GM12892 (cell line): Measurements from ENCODE around the gene TRIM72.

ENCODE experiments used
- POLR2A ChIP-seq: IDR thresholded peaks from 2 replicates; pipeline ENCODE4 v1.6.1; 2011; ENCODE audit warnings: low read depth, low read length, control low read depth
- POLR2AphosphoS5 ChIP-seq: IDR thresholded peaks from 2 replicates; pipeline ENCODE4 v1.6.1; 2011; ENCODE audit warnings: low read depth, low read length, control low read depth
- TAF1 ChIP-seq: IDR thresholded peaks from 2 replicates; pipeline ENCODE4 v1.6.1; 2011; ENCODE audit warnings: low read depth, mild to moderate bottlenecking, control low read depth, low read length, borderline replicate concordance

- TF ChIP-seq POLR2A (no peak), POLR2AphosphoS5 (no peak), TAF1 (no peak)
Measured at GRCh38 chr16:31217136-31217530, 3.2 kb downstream of the TRIM72 start.
